HG03342 (cell line): Measurements from ENCODE around the gene LRBA.
"Not testable (repeated sequence)": the region's sequence is repeated elsewhere in the genome, so short reads cannot be mapped to it uniquely, and the experiment has no call there.

ENCODE experiments used
- ATAC-seq: cut with Tn5 transposase; IDR thresholded peaks from one replicate; pipeline ENCODE4 v1.9.1; 2021; ENCODE audit warnings: mild to moderate bottlenecking, moderate library complexity; ENCODE audit not compliant: unreplicated experiment

The LRBA gene

DNA sequence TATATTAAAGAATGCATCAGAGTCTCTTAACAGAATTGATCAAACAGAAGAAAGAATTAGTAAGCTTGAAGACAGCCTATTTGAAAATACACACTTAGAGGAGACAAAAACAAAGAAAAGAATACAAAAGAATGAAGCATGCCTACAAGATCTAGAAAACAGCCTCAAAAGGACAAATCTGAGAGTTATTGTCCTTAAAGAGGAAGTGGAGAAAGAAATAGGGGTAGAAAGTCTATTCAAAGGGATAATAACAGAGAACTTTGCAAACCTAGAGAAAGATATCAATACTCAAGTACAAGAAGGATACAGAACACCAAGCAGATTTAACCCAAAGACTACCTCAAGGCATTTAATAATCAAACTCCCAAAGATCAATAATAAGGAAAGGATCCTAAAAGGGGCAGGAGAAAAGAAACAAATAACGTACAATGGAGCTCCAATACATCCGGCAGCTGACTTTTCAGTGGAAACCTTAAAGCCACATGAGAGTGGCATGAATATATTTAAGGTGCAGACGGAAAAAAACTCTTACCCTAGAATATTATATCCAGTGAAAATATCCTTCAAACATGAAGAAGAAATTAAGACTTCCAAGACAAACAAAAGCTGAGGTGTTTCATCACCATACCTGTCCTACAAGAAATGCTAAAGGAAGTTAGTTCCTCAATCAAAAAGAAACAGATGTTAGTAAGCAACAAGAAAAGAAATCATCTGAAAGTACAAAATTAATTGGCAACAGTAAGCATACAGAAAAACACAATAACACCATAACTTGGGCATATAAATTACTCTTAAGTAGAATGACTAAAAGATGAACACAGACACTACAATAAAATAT is 36.1 kb downstream of the LRBA start:
- no peak for ATAC-seq

DNA sequence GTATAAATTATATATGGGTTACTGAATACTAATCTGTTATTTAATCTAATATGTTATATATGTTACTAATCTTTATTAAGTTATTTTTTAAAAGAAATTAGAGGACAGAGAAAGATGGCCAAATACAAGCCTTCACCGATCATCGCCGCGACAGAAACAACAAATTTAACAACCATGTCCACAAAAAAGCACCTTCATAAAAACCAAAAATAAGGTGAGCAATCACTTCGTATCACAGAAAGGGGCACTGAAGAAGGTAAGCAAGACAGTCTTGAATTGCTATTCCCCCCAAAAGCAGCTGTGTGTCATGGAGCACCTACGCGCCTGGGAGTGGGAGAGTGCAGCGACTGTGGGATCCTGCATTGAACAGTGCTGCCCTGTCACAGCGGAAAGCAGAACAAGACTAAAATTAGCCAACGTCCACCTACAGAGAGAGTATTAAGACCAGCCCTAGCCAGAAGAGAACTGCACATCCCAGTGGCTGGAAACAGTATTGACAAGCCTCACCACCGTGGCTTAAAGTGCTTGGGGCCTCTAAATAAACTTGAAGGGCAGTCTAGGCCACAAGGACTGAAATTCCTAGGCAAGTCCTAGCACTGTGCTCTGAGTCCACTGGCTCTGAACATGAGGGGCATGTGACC is 38.5 kb downstream of the LRBA start:
- ATAC-seq: no peak

DNA sequence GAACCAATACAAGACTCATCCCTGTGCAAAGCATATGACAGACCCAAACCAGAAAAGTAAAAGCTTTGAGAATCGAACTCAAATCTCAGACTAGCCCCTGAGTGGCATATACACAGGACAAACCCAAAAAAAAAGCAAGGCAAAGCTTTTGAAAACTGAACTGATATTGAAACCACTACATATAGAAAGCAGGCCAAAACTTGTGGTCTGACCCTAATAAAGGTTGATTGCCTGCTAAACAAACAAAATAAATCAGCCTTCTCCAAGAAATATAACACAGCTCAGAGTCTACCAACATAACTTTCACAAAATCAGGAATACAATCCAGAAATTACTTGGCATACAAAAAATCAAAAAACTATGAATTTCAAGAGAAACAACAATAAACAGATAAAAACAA is 40.3 kb downstream of the LRBA start:
- ATAC-seq: peak; percentile 60

DNA sequence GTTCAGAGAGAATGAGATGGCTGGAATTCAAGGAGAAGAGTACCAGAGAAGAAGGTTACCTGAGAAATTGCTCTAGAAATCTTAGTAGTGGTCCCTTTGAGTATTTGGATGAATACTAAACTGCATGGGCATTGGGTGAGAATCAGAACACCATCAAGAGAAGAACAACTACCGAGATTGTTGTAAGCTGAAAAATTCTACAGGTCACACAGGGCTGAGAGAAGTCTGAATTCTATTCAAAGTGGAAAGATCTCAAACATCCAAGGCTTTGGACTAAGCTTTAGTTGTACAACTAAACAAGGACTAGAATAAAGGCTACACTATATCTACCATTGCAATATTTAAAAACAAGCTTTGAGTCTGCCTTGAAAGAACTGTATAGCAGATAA is 40.8 kb downstream of the LRBA start:
- ATAC-seq: peak; percentile 4

DNA sequence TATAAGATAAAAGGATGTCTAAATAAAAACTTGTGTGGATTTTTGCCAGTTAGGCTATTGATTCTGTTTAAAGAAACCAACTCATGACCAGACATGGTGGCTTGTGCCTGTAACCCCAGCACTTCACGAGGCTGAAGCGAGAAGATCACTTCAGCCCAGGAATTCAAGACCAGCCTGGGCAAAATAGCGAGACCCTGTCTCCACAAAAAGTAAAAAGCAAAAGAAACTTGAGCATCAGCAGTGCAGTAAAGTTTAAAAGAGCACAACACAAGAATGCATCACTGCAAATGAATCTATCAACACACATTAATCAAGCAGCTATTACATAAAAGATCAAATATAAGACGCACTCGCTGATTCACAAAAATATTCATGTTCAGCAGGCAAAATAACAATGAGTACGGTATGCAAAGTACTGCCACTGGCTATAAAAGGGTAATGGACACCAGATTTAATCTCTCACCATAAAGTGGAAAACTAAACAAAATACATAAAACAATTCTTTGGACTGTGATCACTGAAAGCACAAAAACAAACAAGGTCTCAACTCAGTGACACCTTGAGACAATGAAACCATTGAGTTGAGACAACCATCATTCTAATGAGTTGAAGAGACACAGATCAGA is 41.3 kb downstream of the LRBA start:
- ATAC-seq: no peak

DNA sequence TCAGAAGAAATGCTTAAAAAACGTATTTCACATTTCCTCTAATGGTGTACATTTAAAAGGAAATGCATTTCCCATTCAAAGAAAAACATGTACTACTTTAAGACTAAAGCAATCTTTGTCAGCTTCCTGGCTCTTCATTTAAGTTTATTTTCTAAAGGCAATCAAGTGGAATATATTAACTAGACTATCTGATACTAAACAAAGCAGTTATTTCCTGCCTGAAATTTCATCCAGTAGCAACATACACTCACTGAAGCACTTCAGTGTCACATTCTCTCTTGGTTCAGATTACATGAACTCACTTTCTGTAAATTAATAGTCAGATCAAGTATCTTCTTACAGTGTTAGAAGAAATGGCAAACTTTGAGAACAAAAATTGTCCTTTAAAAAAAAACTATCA is 42.5 kb downstream of the LRBA start:
- no peak for ATAC-seq

DNA sequence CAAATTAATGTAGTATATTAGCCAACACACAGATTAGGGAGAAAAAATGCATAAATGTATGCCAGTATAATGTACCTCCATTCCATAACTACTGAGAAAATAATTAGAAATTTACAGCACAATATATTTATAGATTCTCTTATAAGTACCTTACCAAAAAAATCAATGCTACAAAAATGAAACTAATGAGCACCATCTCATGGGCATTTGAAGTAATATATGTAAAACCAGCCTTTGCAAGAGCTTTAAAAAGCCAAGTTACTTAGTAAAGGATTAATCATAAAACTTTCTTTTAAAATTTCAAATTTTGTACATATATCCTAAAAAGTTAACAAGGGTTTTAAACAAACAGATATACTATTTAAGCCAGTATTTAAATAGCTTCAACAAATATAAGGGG is 43.2 kb downstream of the LRBA start:
- ATAC-seq: no peak

DNA sequence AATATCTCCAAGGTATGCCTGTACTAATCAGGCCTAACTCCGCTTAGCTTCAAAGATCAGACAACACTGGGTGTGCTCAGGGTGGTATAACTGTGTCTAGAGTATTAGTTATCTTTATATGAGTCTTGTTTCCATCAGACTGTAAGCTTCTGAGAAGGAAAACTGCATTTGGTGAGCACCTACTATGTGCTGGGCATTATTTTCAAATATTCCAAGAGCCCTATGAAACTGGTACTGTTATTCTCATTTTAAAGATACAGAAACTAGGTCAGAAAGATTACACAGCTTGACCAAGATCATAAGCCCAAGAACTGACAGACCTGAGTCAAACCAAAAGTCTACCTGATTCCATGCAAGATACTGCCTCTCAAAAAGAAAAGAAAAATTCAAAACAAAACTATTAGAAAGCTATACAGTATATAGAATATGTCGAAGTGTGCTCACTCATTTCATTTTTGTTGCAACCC is 44.4 kb downstream of the LRBA start:
- ATAC-seq: peak; percentile 56

DNA sequence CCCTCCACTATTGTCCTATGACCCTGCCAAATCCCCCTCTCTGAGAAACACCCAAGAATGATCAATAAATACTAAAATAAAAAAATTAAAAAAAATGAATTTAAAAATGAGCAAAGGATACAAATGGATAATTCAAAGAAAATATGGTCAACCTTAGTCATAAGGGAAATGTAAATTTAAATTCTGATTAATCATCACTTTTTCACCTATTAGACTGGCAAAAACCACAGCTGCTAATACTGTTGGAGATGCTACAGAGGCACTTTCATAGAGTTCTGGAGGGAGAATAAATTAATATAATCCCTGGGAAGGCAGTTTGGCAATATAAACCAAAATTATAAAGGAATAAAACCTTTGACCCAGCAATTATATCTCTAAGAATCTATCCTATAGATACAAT is 50.3 kb downstream of the LRBA start:
- ATAC-seq: no peak

DNA sequence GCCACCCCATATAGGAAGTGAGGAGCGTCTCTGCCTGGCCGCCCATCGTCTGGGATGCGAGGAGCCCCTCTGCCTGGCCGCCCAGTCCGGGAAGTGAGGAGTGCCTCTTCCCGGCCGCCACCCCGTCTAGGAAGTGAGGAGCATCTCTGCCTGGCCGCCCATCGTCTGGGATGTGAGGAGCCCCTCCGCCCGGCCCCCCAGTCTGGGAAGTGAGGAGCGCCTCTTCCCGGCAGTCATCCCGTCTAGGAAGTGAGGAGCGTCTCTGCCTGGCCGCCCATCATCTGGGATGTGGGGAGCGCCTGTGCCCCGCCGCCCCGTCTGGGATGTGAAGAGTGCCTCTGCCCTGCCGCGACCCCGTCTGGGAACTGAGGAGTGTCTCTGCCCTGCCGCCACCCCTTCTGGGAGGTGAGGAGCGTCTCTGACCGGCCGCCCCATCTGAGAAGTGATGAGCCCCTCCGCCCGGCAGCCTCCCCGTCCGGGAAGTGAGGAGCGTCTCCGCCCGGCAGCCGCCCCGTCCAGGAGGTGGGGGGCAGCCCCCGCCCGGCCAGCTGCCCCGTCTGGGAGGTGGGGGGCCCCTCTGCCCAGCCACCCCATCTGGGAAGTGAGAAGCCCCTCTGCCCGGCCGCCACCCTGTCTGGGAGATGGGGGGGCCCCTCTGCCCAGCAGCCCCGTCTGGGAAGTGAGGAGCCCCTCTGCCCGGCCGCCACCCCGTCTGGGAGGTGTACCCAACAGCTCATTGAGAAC is 51.3 kb downstream of the LRBA start:
- ATAC-seq: not testable (repeated sequence)

DNA sequence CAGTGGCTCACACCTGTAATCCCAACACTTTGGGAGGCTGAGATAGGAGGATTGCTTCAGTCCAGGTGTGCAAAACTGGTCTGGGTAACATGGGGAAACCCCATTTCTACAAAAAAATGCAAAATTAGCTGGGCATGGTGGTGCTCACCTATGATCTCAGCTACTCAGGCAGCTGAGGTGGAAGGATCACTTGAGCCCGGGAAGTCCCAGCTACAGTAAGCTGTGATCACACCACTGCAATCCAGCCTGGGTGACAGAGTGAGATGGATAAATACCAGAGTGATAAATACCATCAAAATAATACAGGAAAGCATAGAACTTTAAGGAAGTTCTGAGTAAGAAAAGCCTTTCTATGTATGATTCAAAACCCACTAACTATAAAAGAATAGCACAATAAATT is 52.8 kb downstream of the LRBA start:
- ATAC-seq: no peak

DNA sequence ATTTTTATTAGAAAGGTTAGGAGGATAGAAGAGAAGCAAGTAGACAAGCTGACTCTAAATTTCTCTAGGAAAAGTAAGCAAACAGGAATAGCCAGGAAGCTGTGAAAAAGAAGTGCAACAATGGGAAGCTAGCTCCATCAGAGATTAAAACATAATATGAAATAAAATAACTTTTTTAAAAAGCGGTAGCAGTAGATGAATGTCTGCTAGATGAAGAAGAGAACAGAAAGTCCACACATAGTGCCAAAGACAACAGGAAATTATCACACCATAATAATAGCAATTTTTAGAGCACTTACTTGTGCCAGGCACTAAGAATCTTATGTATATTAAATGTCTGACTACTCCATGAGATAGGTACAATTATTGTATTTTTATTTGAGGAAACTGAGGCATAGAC is 53.5 kb downstream of the LRBA start:
- no peak for ATAC-seq

DNA sequence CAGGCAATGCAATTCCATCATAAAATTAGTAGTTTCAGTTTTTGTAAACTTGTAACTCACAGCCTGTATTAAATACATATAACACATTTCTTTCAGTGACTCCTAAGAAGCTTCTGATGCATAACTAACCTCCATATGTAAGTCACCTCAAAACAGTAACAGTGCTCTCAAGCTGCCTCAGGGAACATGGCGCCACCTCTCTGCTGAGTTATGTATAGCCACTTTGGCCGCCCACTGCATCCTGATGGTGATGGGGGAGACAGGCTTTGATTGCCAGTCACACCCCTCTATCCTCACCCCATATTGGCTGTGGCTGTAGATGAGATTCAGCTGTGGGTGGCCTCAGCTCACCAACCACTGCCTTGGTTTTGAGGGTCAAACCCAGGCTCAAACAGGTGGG is 54.3 kb downstream of the LRBA start:
- ATAC-seq: no peak

DNA sequence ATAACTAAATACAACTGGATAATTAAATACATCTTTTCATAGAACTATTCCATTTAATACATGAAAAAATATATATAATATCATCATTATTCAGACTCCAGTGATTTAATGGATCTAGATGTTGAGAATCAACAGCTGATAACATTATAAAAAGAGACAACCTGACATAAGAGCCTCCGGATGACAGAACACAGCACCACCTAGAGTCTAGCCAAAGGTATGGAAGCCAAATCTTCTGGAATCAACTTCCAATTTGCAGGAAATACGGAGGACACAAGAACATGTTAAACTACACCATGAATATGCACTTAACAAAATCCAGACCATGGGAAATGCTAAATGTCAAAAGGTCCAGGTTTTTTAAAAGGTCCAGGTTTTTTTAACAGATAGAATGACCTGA is 55.0 kb downstream of the LRBA start:
- ATAC-seq: no peak

DNA sequence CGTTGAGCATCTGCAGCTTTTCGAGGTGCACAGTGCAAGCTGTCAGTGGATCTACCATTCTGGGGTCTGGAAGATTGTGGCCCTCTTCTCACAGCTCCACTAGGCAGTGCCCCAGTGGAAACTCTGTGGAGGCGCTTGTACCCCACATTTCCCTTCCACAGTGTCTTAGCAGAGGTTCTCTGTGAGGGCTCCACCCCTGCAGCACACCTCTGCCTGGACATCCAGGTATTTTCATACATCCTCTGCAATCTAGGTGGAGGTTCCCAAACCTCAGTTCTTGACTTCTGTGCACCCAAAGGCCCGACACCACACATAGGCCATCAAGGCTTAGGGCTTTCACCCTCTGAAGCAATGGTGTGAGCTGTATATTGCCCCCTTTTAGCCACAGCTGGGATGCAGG is 57.1 kb downstream of the LRBA start:
- not testable (repeated sequence) for ATAC-seq

DNA sequence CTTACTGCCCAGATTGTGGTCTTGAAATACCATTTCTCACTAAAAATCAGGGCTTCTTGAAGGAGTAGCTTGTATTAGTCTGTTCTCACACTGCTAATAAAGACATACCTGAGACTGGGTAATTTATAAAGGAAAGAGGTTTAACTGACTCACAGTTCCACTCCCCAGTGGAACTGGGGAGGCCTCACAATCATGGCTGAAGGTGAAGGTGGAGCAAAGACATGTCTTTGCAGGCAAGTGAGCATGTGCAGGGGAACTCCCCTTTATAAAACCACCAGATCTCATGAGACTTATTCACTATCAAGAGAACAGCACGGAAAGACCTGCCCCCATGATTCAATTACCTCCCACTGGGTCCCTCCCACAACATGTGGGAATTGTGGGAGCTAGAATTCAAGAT is 58.0 kb downstream of the LRBA start:
- ATAC-seq: not testable (repeated sequence)

DNA sequence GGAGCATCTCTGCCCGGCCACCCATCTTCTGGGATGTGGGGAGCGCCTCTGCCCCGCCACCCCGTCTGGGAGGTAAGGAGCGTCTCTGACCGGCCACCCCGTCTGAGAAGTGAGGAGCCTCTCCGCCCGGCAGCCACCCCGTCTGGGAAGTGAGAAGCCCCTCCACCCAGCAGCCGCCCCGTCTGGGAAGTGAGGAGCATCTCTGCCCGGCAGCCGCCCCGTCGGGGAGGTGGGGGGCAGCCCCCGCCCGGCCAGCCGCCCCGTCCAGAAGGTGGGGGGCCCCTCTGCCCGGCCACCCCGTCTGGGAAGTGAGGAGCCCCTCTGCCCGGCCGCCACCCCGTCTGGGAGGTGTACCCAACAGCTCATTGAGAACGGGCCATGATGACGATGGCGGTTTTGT is 61.2 kb downstream of the LRBA start:
- not testable (repeated sequence) for ATAC-seq

DNA sequence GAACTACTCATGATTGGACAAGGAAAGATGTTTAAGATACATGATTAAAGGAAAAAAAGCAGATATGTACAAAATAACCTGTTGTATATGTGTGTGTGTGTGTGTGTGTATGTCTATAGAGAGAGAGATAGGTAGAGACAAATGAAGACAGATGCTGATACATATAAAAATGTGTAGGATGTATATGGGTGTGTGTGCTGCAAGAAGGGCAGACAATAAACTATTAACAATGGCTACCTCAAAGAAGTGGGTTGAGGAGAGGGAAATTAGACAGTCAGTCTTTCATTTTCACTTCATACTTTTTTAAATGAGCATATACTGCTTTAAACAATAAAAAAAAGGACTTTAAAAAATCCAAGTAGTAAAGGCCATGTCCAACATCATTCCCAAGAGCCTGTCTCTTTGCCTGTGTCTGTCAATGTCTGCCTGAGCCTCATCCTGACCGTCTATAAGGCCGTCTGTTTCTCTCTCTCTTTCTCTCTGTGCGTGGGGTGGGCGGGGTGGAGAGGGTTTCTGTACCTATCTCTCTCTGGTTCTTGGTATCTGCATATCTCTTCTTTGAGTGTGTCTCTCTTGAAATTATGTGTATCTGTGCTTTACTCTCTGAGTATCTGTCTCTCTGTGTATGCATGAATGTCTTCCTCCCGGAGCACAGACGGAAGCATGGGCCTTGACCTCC is 62.8 kb downstream of the LRBA start:
- ATAC-seq: no peak

DNA sequence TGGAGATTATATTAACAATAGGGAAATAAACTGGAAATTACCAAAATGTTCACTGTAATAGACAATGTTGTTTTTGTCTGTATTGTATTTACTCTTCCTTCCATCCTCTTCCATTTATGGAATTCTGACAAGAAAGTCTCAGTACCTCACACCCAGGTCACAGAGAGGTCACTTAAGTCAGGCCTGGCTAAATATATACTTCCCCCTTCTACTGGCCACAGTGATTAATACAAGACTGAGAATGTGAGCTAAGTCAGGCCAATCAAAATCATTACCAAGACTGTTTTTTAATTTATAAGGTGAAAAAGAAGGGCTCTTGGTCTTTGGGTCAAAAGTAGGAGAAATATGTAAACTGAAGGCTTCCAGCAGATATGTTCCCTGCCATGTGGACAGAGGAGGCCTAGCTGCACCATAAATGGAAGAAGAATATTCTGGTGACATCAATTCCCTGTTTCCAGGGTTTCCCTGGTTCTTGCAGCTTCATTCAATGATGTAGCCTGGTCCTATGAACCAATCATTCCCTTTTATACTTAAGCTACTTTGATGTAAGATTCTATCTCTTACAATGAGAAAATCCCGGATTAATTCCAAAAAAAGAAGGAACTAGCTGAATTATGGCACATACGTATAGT is 64.3 kb downstream of the LRBA start:
- ATAC-seq: peak; percentile 89

DNA sequence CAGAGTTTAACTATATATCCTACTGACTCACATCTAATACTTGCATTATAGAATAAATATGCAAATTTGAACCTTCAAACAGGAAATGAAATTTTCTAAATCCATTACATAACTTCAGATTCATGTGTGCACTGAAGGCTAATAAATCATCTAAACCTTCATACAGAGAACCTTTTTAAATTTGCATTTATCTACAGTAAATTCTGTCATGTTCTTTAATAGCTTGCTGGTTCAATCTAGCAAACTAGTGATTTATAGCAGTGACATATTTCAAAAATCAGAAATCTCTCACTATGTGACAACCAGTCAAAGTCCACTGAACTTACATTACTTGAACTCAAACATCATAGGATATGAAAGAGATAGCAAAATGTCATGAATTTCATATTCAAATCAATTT is 65.1 kb downstream of the LRBA start:
- ATAC-seq: no peak
